MM.1S (cell line): ENCODE data around the gene HOXB6.
A peak's percentile ranks its signal among the peaks of the same experiment; 100 is the strongest.

Source experiments
- DNase-seq: peaks from one replicate; pipeline ENCODE4 v3.0.0-alpha.2; 2015
- H2AFZ ChIP-seq: fragments of 300-600 bp; sonication (generic); 2 replicates; pipeline ENCODE4 v1.6.0; 2016; ENCODE audit warnings: antibody characterized with exemption, low read length
- H3F3A ChIP-seq: fragments of 300-600 bp; sonication (generic); 2 replicates; pipeline ENCODE4 v1.6.1; 2016; ENCODE audit warnings: mild to moderate bottlenecking, antibody characterized with exemption, low read length, moderate library complexity, mixed read lengths; ENCODE audit not compliant: insufficient read depth
- H3K27ac ChIP-seq: fragments of 300-600 bp; sonication (generic); 2 replicates; pipeline ENCODE4 v1.5.1; 2016; ENCODE audit warnings: mild to moderate bottlenecking, low read length
- H3K27me3 ChIP-seq: fragments of 300-600 bp; sonication (generic); replicated peaks from 2 replicates; pipeline ENCODE4 v1.6.0; 2016; ENCODE audit warnings: low read length; ENCODE audit not compliant: insufficient read depth
- H3K36me3 ChIP-seq: fragments of 300-600 bp; sonication (generic); replicated peaks from 2 replicates; pipeline ENCODE4 v1.6.1; 2016; ENCODE audit warnings: mild to moderate bottlenecking, low read length, mixed read lengths; ENCODE audit not compliant: insufficient read depth
- H3K4me1 ChIP-seq: fragments of 300-600 bp; sonication (generic); 2 replicates; pipeline ENCODE4 v1.6.1; 2016; ENCODE audit warnings: low read length, mixed read lengths
- H3K4me2 ChIP-seq: fragments of 300-600 bp; sonication (generic); 2 replicates; pipeline ENCODE4 v1.6.0; 2016; ENCODE audit warnings: low read depth, low read length
- H3K4me3 ChIP-seq: fragments of 300-600 bp; sonication (generic); 2 replicates; pipeline ENCODE4 v1.5.1; 2016; ENCODE audit warnings: low read length, mixed read lengths
- H3K79me2 ChIP-seq: fragments of 300-600 bp; sonication (generic); 2 replicates; pipeline ENCODE4 v1.6.1; 2016; ENCODE audit warnings: mixed run types, low read length, mixed read lengths
- H3K9ac ChIP-seq: fragments of 300-600 bp; sonication (generic); 2 replicates; pipeline ENCODE4 v1.6.1; 2016; ENCODE audit warnings: low read length, mixed read lengths
- H3K9me2 ChIP-seq: fragments of 300-600 bp; sonication (generic); replicated peaks from 2 replicates; pipeline ENCODE4 v1.6.1; 2016; ENCODE audit warnings: mild to moderate bottlenecking, low read length, mixed read lengths; ENCODE audit not compliant: insufficient read depth
- H3K9me3 ChIP-seq: fragments of 300-600 bp; sonication (generic); replicated peaks from 2 replicates; pipeline ENCODE4 v1.6.1; 2016; ENCODE audit warnings: mild to moderate bottlenecking, low read length, mixed read lengths; ENCODE audit not compliant: insufficient read depth
- H4K20me1 ChIP-seq: fragments of 300-600 bp; sonication (generic); 2 replicates; pipeline ENCODE4 v1.6.1; 2016; ENCODE audit warnings: mild to moderate bottlenecking, low read length, moderate library complexity, mixed read lengths; ENCODE audit not compliant: insufficient read depth
- CTCF ChIP-seq: fragments of 300-600 bp; sonication (generic); IDR thresholded peaks from 2 replicates; pipeline ENCODE4 v1.5.1; 2016; ENCODE audit warnings: antibody characterized with exemption, low read length, mixed read lengths
- EZH2 ChIP-seq: fragments of 300-600 bp; sonication (generic); optimal IDR thresholded peaks from 2 replicates; pipeline ENCODE3; 2017; ENCODE audit warnings: low read depth, mild to moderate bottlenecking, antibody characterized with exemption, low read length, mixed read lengths
- EZH2phosphoT487 ChIP-seq: fragments of 300-600 bp; sonication (generic); IDR thresholded peaks from 2 replicates; pipeline ENCODE4 v1.6.1; 2018; ENCODE audit warnings: antibody characterized with exemption, low read length

The HOXB6 gene

DNA sequence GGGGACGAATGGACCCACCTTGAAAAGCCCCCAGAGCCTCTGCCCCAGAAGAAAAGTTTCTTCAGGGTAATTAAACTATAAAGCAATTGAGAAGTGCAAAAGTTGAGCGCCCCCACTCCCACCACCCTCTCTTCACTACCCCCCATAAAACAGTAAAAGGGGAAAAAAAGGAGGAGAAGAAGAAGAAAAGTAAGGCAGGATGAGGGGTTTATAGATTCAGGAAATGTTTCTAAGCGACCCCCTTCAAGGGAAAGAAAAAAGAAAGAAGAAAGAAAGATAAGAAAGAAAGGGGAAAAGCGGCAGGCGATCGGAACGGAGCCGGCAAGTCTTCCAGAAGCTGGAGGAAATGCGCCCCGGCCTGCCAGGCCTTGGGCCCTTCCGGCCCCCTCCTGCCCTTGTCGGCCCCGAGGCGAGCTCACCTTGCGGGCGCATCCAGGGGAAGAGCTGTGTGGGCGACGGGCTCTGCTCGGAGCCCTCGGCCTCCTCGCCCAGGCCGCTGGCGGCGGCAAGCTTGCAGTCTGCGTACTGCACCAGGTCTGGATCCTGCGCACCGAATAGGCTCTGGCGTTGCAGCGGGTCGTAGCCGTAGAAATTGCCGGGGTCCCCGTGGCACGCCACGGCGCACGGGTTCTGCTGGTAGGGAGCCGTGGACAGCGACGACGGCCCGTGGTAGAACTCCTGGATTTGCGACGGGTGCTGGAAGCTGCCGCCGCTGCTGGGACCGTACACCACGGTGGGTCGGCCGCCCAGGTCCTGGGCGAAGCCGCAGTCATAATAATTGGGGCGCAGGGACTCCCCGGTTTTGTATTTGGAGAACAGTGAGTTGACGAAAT is 9.3 kb upstream of the HOXB6 start:
- Histone ChIP-seq H3K9me3 (no peaks in the 10 kb centered on the region), H3K79me2 (no peaks in the 10 kb centered on the region), H4K20me1 (no peaks in the 10 kb centered on the region), H3K27me3 (peaks cover 53% of the 10 kb centered on the region), H3K9me2 (no peaks in the 10 kb centered on the region), H3K4me3 (no peak overlapping the region), H3F3A (peaks cover 4% of the 10 kb centered on the region), H3K36me3 (no peaks in the 10 kb centered on the region), H3K27ac (no peak overlapping the region), H2AFZ (no peak overlapping the region), H3K4me2 (peak overlapping the region; percentile 99; the same call in 1 of the 2 replicates), H3K4me1 (peaks cover 8% of the 10 kb centered on the region; the same call in 1 of the 2 replicates), H3K9ac (no peak overlapping the region)
- TF ChIP-seq CTCF (no peak), EZH2 (peak; percentile 61), EZH2phosphoT487 (0 out of 2 replicates have a peak, but pooled peaks have one; percentile 57)
- DNase-seq = no peak

DNA sequence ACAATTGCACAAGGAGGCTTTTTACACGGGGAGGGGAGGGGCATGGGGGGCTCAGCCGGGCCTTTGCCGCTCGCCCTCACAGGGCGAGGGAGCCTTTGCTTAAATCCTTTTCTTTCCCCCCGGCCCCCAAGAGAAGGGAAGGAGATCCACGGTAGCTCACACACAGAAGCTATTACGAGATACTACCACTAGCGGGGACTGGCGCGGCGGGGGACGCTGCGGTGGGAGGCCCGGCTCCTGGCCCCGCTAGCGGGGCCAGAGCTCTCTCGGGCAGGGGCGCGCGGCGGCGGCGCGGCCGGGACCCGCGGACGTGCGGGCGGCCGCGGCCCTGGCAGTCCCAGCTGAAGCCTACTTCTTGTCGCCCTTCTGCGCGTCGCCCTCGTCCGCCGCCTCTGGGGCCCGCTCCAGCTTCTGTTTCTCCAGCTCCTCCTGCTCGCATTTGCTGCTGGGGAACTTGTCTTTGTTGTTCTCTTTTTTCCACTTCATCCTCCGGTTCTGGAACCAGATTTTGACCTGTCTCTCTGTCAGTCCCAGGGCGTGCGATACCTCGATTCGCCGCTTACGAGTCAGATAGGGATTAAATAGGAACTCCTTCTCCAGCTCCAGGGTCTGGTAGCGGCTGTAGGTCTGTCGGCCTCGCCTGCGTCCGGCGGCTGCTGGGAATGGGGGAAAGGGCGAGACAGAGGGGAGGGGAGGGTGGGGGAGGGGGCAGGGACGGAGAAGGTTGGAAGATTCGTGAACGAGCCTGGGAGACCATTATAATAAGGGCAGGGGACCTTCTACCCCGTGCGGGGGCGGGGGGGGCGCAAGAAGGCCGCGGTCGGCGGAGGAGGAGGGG is 8.3 kb upstream of the HOXB6 start:
- H3K9ac ChIP-seq = peak overlapping the region; percentile 27; the same call in 1 of the 2 replicates

DNA sequence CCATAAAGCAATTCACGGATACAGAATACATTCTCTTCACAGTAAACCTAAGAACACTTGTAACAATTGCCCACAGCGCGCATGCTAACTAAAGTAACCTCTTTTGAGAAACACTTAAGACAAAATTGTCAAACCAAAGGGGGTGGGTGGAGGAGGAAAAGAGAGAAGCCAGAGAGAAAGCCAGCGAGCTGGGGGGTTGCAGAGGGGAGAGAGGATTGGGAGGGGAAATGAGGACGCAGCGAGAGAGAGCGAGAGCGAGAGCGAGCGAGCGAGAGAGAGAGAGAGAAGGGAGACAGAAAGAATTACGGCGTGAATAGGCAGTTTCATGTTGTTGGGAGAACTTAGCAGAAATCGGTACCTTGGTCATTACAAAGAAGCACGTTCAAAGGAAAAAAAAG is 7.7 kb upstream of the HOXB6 start:
- Histone ChIP-seq H3K79me2 (no peaks in the 10 kb centered on the region), H3K9me3 (no peaks in the 10 kb centered on the region), H3K4me1 (peaks cover 8% of the 10 kb centered on the region; the same call in 1 of the 2 replicates), H3K27me3 (peaks cover 38% of the 10 kb centered on the region), H4K20me1 (no peaks in the 10 kb centered on the region), H3F3A (peaks cover 4% of the 10 kb centered on the region), H3K4me2 (peak overlapping the region; percentile 99), H3K36me3 (no peaks in the 10 kb centered on the region), H3K9me2 (no peaks in the 10 kb centered on the region), H3K4me3 (peak overlapping the region; percentile 87), H3K27ac (no peak overlapping the region), H3K9ac (peak overlapping the region; percentile 27; the same call in 1 of the 2 replicates), H2AFZ (peak overlapping the region; percentile 98)
- DNase-seq = no peak
- TF ChIP-seq EZH2phosphoT487 = no peak
- TF ChIP-seq CTCF = no peak
- TF ChIP-seq EZH2 = no peak

More for the DNA sequence above, 8.3 kb upstream of the HOXB6 start:
- peaks cover 45% of the 10 kb centered on the region for H3K27me3 ChIP-seq
- H3K36me3 ChIP-seq = no peaks in the 10 kb centered on the region
- no peak overlapping the region for H3K27ac ChIP-seq
- TF ChIP-seq EZH2 = no peak
- TF ChIP-seq CTCF = peak; percentile 20
- peaks cover 4% of the 10 kb centered on the region for H3F3A ChIP-seq
- no peaks in the 10 kb centered on the region for H3K9me2 ChIP-seq
- peak overlapping the region; percentile 87 for H3K4me3 ChIP-seq
- no peaks in the 10 kb centered on the region for H3K9me3 ChIP-seq
- H4K20me1 ChIP-seq = no peaks in the 10 kb centered on the region
- DNase-seq = no peak
- H3K4me1 ChIP-seq = peaks cover 8% of the 10 kb centered on the region; the same call in 1 of the 2 replicates
- H3K4me2 ChIP-seq = peak overlapping the region; percentile 99
- peak overlapping the region; percentile 98 for H2AFZ ChIP-seq
- H3K79me2 ChIP-seq = no peaks in the 10 kb centered on the region
